Measurements from ENCODE around the gene SLC35F1. TPM values are rescaled to one million over a fixed set of nuclear protein-coding genes. Genes with fewer than 3 reads are reported as not detected.

SLC35F1 gene
- total and polyA plus RNA-seq, 4 donors, result 0.01 to 0.09 (median 0.08) TPM; not detected in 1

DNA sequence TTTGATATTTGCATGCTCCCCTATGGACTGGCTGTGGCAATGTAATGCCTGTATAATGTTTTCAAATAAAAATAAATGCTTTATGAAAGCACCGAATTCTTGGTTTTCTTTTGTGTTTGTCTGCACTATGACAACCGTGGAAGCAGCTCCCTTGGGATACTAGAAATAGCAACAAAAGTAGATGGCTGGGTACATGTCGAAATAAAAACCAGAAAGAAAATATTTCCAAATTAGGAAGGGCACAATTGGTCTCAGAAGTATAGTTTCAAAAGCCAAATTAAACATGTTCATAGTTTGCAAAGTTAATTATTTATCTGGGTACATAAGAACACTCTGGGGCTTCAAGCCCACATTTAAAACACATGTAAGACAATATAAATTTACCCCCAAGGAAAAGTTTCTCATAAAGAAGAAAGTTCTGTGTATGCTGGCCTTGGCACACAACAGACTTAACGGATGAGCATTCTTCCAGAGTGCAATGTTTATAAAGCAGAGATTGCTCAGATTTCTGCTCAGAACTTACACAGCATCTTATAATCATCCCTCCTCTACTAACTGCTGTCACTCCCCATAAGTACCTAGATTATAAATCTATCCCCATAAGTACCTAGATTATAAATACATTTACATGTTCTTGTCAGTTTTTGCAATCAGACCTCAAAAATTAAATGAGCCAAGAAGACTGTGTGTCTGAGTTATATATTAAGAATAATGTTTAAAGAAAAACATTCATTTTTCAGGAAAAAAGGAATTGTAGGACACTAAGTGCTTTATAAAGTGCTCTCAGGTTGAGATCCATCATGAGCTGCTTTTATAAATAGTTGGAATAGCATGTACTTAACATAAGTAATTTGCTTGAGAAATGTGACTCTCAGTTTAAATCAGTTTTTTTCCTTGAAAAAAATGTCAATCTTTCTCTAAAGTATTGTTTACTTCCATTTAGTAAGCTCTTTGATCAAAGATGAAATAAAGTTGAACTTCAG, 410.8 kb downstream of the SLC35F1 start:
- Histone ChIP-seq H3K27me3 (ENCODE audit: control insufficient read depth in 4 of 4, insufficient read depth in 4 of 4, low read length in 3 of 4) (no peaks in the 10 kb centered on the region), H3K4me1 (ENCODE audit: control insufficient read depth in 4 of 4, insufficient read depth in 4 of 4, low read length in 3 of 4) (peaks cover 0 to 11% (median 8%) of the 10 kb centered on the region in 4 donors), H3K9ac (ENCODE audit: low read depth in 1 of 2, low read length in 2 of 2) (no peak overlapping the region), H3K4me3 (ENCODE audit: low read depth in 1 of 3, low read length in 3 of 3) (no peak overlapping the region), H3K9me3 (ENCODE audit: control insufficient read depth in 4 of 4, low read length in 3 of 4) (no peaks in the 10 kb centered on the region), H3K27ac (ENCODE audit: low read depth in 1 of 2, low read length in 2 of 2) (peak overlapping the region; percentile 38 to 78), H3K36me3 (ENCODE audit: control insufficient read depth in 4 of 4, insufficient read depth in 3 of 4, low read depth in 1 of 4, low read length in 3 of 4) (no peaks in the 10 kb centered on the region)
- no peak for DNase-seq (ENCODE audit: low spot score)
- TF ChIP-seq HNF4A (conservative IDR thresholded peaks at IDR 0.05) (peak in 1 of 2 donors; percentile 15), RAD21 (IDR thresholded peaks at IDR 0.05) (no peak)
- 55% methylated on average over 4 of the region's 4 CpGs for WGBS

DNA sequence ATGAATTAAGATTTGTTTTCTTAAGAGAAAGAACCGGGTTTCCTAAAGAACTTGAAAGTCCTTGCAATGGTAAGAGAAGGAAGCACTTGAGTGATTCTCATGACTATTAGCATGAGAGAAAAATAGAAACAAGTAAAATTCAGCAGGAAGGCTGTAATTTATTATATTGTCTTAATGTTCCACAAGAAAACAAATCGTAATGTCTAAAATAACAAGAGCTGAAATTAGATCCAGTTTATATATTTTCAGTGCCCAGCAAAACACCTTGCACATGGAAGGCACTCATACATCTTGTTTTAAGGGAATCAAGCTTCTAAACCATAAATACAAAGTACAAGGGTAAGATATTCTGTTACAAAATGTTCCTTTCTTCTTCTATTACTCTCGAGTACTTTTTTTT, 411.6 kb downstream of the SLC35F1 start:
- Histone ChIP-seq H3K9ac (ENCODE audit: low read depth in 1 of 2, low read length in 2 of 2) (no peak overlapping the region), H3K9me3 (ENCODE audit: control insufficient read depth in 4 of 4, low read length in 3 of 4) (no peaks in the 10 kb centered on the region), H3K36me3 (ENCODE audit: control insufficient read depth in 4 of 4, insufficient read depth in 3 of 4, low read depth in 1 of 4, low read length in 3 of 4) (no peaks in the 10 kb centered on the region), H3K4me3 (ENCODE audit: low read depth in 1 of 3, low read length in 3 of 3) (no peak overlapping the region), H3K4me1 (ENCODE audit: control insufficient read depth in 4 of 4, insufficient read depth in 4 of 4, low read length in 3 of 4) (peaks cover 0 to 11% (median 8%) of the 10 kb centered on the region in 4 donors), H3K27me3 (ENCODE audit: control insufficient read depth in 4 of 4, insufficient read depth in 4 of 4, low read length in 3 of 4) (no peaks in the 10 kb centered on the region), H3K27ac (ENCODE audit: low read depth in 1 of 2, low read length in 2 of 2) (no peak overlapping the region)
- DNase-seq (ENCODE audit: low spot score), result no peak
- WGBS, result 51% methylated on average over 3 of the region's 3 CpGs
- TF ChIP-seq, protein P1, sequence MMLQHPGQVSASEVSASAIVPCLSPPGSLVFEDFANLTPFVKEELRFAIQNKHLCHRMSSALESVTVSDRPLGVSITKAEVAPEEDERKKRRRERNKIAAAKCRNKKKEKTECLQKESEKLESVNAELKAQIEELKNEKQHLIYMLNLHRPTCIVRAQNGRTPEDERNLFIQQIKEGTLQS (IDR thresholded peaks at IDR 0.05), result no peak
- TF ChIP-seq GABPA (IDR thresholded peaks at IDR 0.05 in 1 of 2, conservative IDR thresholded peaks at IDR 0.05 in 1 of 2) (no peak), FOXA2 (IDR thresholded peaks at IDR 0.05) (no peak), FOXA1 (IDR thresholded peaks at IDR 0.05) (no peak), TAF1 (conservative IDR thresholded peaks at IDR 0.05) (no peak), JUND (IDR thresholded peaks at IDR 0.05) (no peak), RXRA (IDR thresholded peaks at IDR 0.05) (no peak)
- TF ChIP-seq, protein P2, sequence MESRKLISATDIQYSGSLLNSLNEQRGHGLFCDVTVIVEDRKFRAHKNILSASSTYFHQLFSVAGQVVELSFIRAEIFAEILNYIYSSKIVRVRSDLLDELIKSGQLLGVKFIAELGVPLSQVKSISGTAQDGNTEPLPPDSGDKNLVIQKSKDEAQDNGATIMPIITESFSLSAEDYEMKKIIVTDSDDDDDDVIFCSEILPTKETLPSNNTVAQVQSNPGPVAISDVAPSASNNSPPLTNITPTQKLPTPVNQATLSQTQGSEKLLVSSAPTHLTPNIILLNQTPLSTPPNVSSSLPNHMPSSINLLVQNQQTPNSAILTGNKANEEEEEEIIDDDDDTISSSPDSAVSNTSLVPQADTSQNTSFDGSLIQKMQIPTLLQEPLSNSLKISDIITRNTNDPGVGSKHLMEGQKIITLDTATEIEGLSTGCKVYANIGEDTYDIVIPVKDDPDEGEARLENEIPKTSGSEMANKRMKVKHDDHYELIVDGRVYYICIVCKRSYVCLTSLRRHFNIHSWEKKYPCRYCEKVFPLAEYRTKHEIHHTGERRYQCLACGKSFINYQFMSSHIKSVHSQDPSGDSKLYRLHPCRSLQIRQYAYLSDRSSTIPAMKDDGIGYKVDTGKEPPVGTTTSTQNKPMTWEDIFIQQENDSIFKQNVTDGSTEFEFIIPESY (IDR thresholded peaks at IDR 0.05), result no peak

DNA sequence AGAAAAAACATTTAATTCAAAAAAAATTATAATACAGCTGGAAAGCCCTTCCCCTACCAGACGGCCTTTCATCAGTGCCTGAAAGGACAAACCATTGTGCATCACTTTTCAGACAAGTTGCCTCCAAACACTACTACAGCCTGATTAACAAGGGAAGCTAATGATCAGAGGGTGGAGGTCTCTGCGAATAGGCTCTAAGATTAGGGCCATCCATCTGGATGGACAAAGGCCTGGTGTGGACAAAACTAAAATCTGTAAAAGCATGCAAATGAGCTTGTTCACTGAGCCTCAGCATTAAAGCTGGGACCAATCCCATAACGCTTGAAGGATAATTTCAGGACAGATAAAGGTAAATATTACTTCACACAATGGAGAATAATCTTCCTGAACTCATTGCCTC, 412.4 kb downstream of the SLC35F1 start:
- H3K27ac ChIP-seq (ENCODE audit: low read depth in 1 of 2, low read length in 2 of 2), result no peak overlapping the region
- H3K36me3 ChIP-seq (ENCODE audit: control insufficient read depth in 4 of 4, insufficient read depth in 3 of 4, low read depth in 1 of 4, low read length in 3 of 4), result no peaks in the 10 kb centered on the region
- H3K9me3 ChIP-seq (ENCODE audit: control insufficient read depth in 4 of 4, low read length in 3 of 4), result no peaks in the 10 kb centered on the region
- TF ChIP-seq FOXA2 (IDR thresholded peaks at IDR 0.05) (no peak), HNF4A (conservative IDR thresholded peaks at IDR 0.05) (no peak), JUND (IDR thresholded peaks at IDR 0.05) (no peak), EGR1 (IDR thresholded peaks at IDR 0.05; ENCODE audit: low read depth in 2 of 2) (no peak), FOXA1 (IDR thresholded peaks at IDR 0.05) (no peak), RAD21 (IDR thresholded peaks at IDR 0.05) (no peak), YY1 (IDR thresholded peaks at IDR 0.05) (no peak), SP1 (IDR thresholded peaks at IDR 0.05) (no peak), NR2F2 (IDR thresholded peaks at IDR 0.05) (no peak), GABPA (IDR thresholded peaks at IDR 0.05 in 1 of 2, conservative IDR thresholded peaks at IDR 0.05 in 1 of 2) (no peak), HNF4G (IDR thresholded peaks at IDR 0.05) (no peak)
- TF ChIP-seq, protein P3, sequence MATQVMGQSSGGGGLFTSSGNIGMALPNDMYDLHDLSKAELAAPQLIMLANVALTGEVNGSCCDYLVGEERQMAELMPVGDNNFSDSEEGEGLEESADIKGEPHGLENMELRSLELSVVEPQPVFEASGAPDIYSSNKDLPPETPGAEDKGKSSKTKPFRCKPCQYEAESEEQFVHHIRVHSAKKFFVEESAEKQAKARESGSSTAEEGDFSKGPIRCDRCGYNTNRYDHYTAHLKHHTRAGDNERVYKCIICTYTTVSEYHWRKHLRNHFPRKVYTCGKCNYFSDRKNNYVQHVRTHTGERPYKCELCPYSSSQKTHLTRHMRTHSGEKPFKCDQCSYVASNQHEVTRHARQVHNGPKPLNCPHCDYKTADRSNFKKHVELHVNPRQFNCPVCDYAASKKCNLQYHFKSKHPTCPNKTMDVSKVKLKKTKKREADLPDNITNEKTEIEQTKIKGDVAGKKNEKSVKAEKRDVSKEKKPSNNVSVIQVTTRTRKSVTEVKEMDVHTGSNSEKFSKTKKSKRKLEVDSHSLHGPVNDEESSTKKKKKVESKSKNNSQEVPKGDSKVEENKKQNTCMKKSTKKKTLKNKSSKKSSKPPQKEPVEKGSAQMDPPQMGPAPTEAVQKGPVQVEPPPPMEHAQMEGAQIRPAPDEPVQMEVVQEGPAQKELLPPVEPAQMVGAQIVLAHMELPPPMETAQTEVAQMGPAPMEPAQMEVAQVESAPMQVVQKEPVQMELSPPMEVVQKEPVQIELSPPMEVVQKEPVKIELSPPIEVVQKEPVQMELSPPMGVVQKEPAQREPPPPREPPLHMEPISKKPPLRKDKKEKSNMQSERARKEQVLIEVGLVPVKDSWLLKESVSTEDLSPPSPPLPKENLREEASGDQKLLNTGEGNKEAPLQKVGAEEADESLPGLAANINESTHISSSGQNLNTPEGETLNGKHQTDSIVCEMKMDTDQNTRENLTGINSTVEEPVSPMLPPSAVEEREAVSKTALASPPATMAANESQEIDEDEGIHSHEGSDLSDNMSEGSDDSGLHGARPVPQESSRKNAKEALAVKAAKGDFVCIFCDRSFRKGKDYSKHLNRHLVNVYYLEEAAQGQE (IDR thresholded peaks at IDR 0.05), result no peak
- TF ChIP-seq, protein P1 (IDR thresholded peaks at IDR 0.05), result no peak
- TF ChIP-seq, protein P4, sequence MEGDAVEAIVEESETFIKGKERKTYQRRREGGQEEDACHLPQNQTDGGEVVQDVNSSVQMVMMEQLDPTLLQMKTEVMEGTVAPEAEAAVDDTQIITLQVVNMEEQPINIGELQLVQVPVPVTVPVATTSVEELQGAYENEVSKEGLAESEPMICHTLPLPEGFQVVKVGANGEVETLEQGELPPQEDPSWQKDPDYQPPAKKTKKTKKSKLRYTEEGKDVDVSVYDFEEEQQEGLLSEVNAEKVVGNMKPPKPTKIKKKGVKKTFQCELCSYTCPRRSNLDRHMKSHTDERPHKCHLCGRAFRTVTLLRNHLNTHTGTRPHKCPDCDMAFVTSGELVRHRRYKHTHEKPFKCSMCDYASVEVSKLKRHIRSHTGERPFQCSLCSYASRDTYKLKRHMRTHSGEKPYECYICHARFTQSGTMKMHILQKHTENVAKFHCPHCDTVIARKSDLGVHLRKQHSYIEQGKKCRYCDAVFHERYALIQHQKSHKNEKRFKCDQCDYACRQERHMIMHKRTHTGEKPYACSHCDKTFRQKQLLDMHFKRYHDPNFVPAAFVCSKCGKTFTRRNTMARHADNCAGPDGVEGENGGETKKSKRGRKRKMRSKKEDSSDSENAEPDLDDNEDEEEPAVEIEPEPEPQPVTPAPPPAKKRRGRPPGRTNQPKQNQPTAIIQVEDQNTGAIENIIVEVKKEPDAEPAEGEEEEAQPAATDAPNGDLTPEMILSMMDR (IDR thresholded peaks at IDR 0.05; ENCODE audit: low read depth, low read length, missing input control), result no peak
- peaks cover 0 to 11% (median 8%) of the 10 kb centered on the region in 4 donors for H3K4me1 ChIP-seq (ENCODE audit: control insufficient read depth in 4 of 4, insufficient read depth in 4 of 4, low read length in 3 of 4)
- DNase-seq (ENCODE audit: low spot score), result no peak
- no peaks in the 10 kb centered on the region for H3K27me3 ChIP-seq (ENCODE audit: control insufficient read depth in 4 of 4, insufficient read depth in 4 of 4, low read length in 3 of 4)
- H3K4me3 ChIP-seq (ENCODE audit: low read depth in 1 of 3, low read length in 3 of 3), result no peak overlapping the region
- WGBS, result 87% methylated on average over 3 of the region's 3 CpGs
- no peak overlapping the region for H3K9ac ChIP-seq (ENCODE audit: low read depth in 1 of 2, low read length in 2 of 2)

All from liver (tissue), 9 donors.